K562 (cell line): ENCODE results near the gene ARHGEF3. TPM values are rescaled to one million over a fixed set of nuclear protein-coding genes. Genes with fewer than 3 reads are reported as not detected.

Source experiments
- ATAC-seq: fragments of 200-7000 bp; cut with Tn5 transposase; 3 replicates; pipeline ENCODE4 v1.9.1; 2020; ENCODE audit warnings: moderate library complexity
- BruUV-seq: library from RNA; stranded (reverse); fragments of 400-500 nt; replicated peaks from 2 replicates; lab custom pipeline; 2021; lab: Mats Ljungman, UMichigan
- CTCF ChIA-PET: fragments of 300-600 bp; formaldehyde crosslinking; extraction: SDS; loops from one replicate; lab custom pipeline; 2021; ENCODE audit warnings: low intra/inter-chr PET ratio; lab: Yijun Ruan, JAX
- POLR2A ChIA-PET: fragments of 300-600, 350-650 bp; sonication (Branson Sonifier 250); formaldehyde crosslinking; extraction: SDS; loops from one replicate; lab custom pipeline; 2021; ENCODE audit warnings: antibody characterized with exemption, inconsistent platforms; lab: Yijun Ruan, JAX
- DNase-seq, 4 experiments: peaks; one replicate each; pipeline versions ENCODE4 v3.0.0 to v3.0.0-alpha.2; 2011 to 2018; ENCODE audit warnings: low spot score in 3 of 4, mixed read lengths in 3 of 4; ENCODE audit errors: extremely low read depth in 1 of 4
- FAIRE-seq: peaks from 2 replicates; lab custom pipeline; 2011; peaks lifted over from hg19 to GRCh38; lab: Jason Lieb, UNC
- H2AFZ ChIP-seq: 2 replicates; pipeline ENCODE4 v1.6.0; 2011; ENCODE audit warnings: low read depth, low read length, control low read depth, inconsistent platforms
- H3K27ac ChIP-seq: fragments of 200-600 bp; 3 replicates; pipeline ENCODE4 v1.8.0; 2011; ENCODE audit warnings: low read depth, mild to moderate bottlenecking, control low read depth, inconsistent platforms, low read length, moderate library complexity, mixed read lengths; ENCODE audit errors: extremely low read depth
- H3K27me3 ChIP-seq, 2 experiments: fragments of 300-600 bp in 1 of 2; 2 replicates in 1 of 2; 3 replicates in 1 of 2; pipeline versions ENCODE4 v1.6.0 to v1.8.0; 2011; ENCODE audit warnings: inconsistent platforms in 2 of 2, low read length in 2 of 2, mild to moderate bottlenecking in 1 of 2, mixed read lengths in 1 of 2, moderate library complexity in 1 of 2; ENCODE audit not compliant: control insufficient read depth in 2 of 2, insufficient read depth in 2 of 2
- H3K36me3 ChIP-seq: fragments of 300-600 bp; 3 replicates; pipeline ENCODE4 v1.8.0; 2011; ENCODE audit warnings: mild to moderate bottlenecking, low read length, inconsistent platforms; ENCODE audit not compliant: control insufficient read depth, insufficient read depth
- H3K4me1 ChIP-seq, 2 experiments: fragments of 200-600 bp in 1 of 2; replicated peaks in 1 of 2; 2 replicates in 1 of 2; 3 replicates in 1 of 2; pipeline versions ENCODE4 v1.5.1 to v1.8.0; 2011; ENCODE audit warnings: inconsistent platforms in 2 of 2, low read length in 2 of 2, mild to moderate bottlenecking in 1 of 2, mixed read lengths in 1 of 2, moderate library complexity in 1 of 2; ENCODE audit not compliant: control insufficient read depth in 2 of 2, insufficient read depth in 2 of 2
- H3K4me2 ChIP-seq: 2 replicates; pipeline ENCODE4 v1.6.1; 2011; ENCODE audit warnings: low read length, control low read depth, inconsistent platforms, mixed read lengths; ENCODE audit not compliant: insufficient read depth
- H3K4me3 ChIP-seq: fragments of 200-600 bp; sonication (generic), shearing (Covaris generic); 2 replicates; pipeline ENCODE4 v1.5.1; 2016; ENCODE audit warnings: control low read depth, inconsistent platforms
- H3K79me2 ChIP-seq: fragments of 200-600 bp; 3 replicates; pipeline ENCODE4 v1.8.0; 2011; ENCODE audit warnings: low read length, inconsistent platforms; ENCODE audit not compliant: control insufficient read depth, insufficient read depth
- H3K9ac ChIP-seq, 2 experiments: 2 replicates each; pipeline versions ENCODE4 v1.6.0 to v1.6.1; 2011; ENCODE audit warnings: low read depth in 2 of 2, low read length in 2 of 2, control low read depth in 1 of 2, inconsistent platforms in 1 of 2, mild to moderate bottlenecking in 1 of 2, mixed read lengths in 1 of 2; ENCODE audit not compliant: insufficient read depth in 1 of 2
- H3K9me1 ChIP-seq: one replicate; pipeline ENCODE4 v1.6.0; 2011; ENCODE audit warnings: inconsistent platforms, mild to moderate bottlenecking, low read length, moderate library complexity; ENCODE audit not compliant: control insufficient read depth, insufficient read depth
- H3K9me3 ChIP-seq: replicated peaks from 2 replicates; pipeline ENCODE4 v1.5.1; 2011; ENCODE audit warnings: low read depth, low read length, inconsistent platforms; ENCODE audit not compliant: control insufficient read depth, insufficient read depth
- H4K20me1 ChIP-seq: replicated peaks from 2 replicates; pipeline ENCODE4 v1.6.1; 2011; ENCODE audit warnings: low read length, inconsistent platforms, mixed read lengths; ENCODE audit not compliant: control insufficient read depth, insufficient read depth
- CBX3 ChIP-seq, 2 experiments: IDR thresholded peaks; 1 replicate in 1 of 2; 2 replicates in 1 of 2; pipeline ENCODE4 v1.6.1; 2012; ENCODE audit warnings: inconsistent platforms in 2 of 2, low read length in 2 of 2, borderline replicate concordance in 1 of 2, control low read depth in 1 of 2
- CHD2 ChIP-seq: IDR thresholded peaks from 2 replicates; pipeline ENCODE4 v1.6.1; 2011; ENCODE audit warnings: low read depth, low read length
- EP400 ChIP-seq: fragments of 450-650 bp; IDR thresholded peaks from 2 replicates; pipeline ENCODE4 v1.6.1; 2017; ENCODE audit warnings: antibody characterized with exemption, mild to moderate bottlenecking, moderate library complexity
- ETV6 ChIP-seq, 3 experiments: fragments of 150-350 bp in 1 of 3; sonication (generic) in 1 of 3; formaldehyde crosslinking in 1 of 3; IDR thresholded peaks; 2 replicates each; pipeline versions ENCODE4 v1.6.1 to v1.8.0; 2014 to 2022; ENCODE audit warnings: borderline replicate concordance in 2 of 3, low read depth in 2 of 3, antibody characterized with exemption in 1 of 3, low read length in 1 of 3, mild to moderate bottlenecking in 1 of 3, missing genetic modification reagents in 1 of 3
- HMGN3 ChIP-seq: IDR thresholded peaks from 2 replicates; pipeline ENCODE4 v1.6.1; 2011; ENCODE audit warnings: borderline replicate concordance, low read depth, mild to moderate bottlenecking, mixed read lengths, low read length; ENCODE audit not compliant: insufficient read length; ENCODE audit errors: extremely low read depth
- KLF13 ChIP-seq: fragments of 450-650 bp; IDR thresholded peaks from 2 replicates; pipeline ENCODE4 v1.6.1; 2016; ENCODE audit warnings: missing genetic modification characterization, low read depth, mild to moderate bottlenecking, missing compliant biosample characterization, moderate library complexity, borderline replicate concordance
- MAFF ChIP-seq: IDR thresholded peaks from 2 replicates; pipeline ENCODE4 v1.6.1; 2012; ENCODE audit warnings: low read length, improper control_type of control experiment
- PATZ1 ChIP-seq: fragments of 250-450 bp; sonication (Bioruptor Pico); IDR thresholded peaks from 2 replicates; pipeline ENCODE4 v1.5.0; 2020; ENCODE audit warnings: mild to moderate bottlenecking, borderline replicate concordance
- PHF8 ChIP-seq: fragments of 200-600 bp; sonication (generic); IDR thresholded peaks from 2 replicates; pipeline ENCODE4 v1.6.1; 2012; ENCODE audit warnings: mixed run types, mild to moderate bottlenecking, inconsistent platforms, low read length, moderate library complexity, borderline replicate concordance
- PHTF2 ChIP-seq: fragments of 250-450 bp; sonication (Bioruptor Pico); IDR thresholded peaks from 2 replicates; pipeline ENCODE4 v1.5.0; 2021; ENCODE audit warnings: mild to moderate bottlenecking
- SNIP1 ChIP-seq: fragments of 450-650 bp; IDR thresholded peaks from 2 replicates; pipeline ENCODE4 v1.7.1; 2017; ENCODE audit warnings: low read depth, mild to moderate bottlenecking
- ZEB2 ChIP-seq: fragments of 450-650 bp; IDR thresholded peaks from 2 replicates; pipeline ENCODE4 v1.6.1; 2016
- ZNF589 ChIP-seq: fragments of 200-800 bp; sonication (Bioruptor generic); IDR thresholded peaks from 2 replicates; pipeline ENCODE4 v1.6.1; 2016; ENCODE audit warnings: low read depth, missing genetic modification characterization, missing compliant biosample characterization
- WGBS: fragments of 100-300 bp; shearing (Covaris generic); methylation state at CpG from one replicate; pipeline ENCODE4 v1.1.6; 2016; ENCODE audit warnings: low coverage, mixed read lengths; ENCODE audit not compliant: insufficient coverage; ENCODE audit errors: missing lambda C conversion rate; 5-methylcytosine and 5-hydroxymethylcytosine counted together
- in situ Hi-C: fragments of 300-500 bp; cut with MboI; formaldehyde crosslinking; loops from 4 replicates; pipeline ENCODE4 v1.15.0; 2018; ENCODE audit warnings: inconsistent platforms, mixed read lengths
- intact Hi-C: fragments of 100-400 bp; cut with micrococcal nuclease; formaldehyde crosslinking; loops from 2 replicates; pipeline ENCODE4 v1.14.2; 2022
- polyA plus RNA-seq, 8 experiments: library from polyadenylated mRNA; depleted of rRNA in 4 of 8; stranded (reverse) in 5 of 8; unstranded in 3 of 8; fragments of >200 nt; fragmentation: Nextera tagmentation in 2 of 8; fragmentation: Illumina TruSeq in 1 of 8; extraction: Ambion mirVana in 2 of 8; extraction: Trizol in 1 of 8; gene quantifications; 2 replicates each; pipeline versions ENCODE4 v1.2.1 to v1.2.3, GENCODE V29; 2011 to 2014; ENCODE audit warnings: inconsistent platforms in 1 of 8, missing spikeins in 1 of 8
- total RNA-seq, 7 experiments: library from RNA; depleted of rRNA in 6 of 7; stranded (reverse); fragments of >200 nt in 6 of 7; fragmentation: Illumina TruSeq in 2 of 7; extraction: Trizol in 2 of 7; gene quantifications; 2 replicates each; pipeline versions ENCODE4 v1.2.1 to v1.2.3, GENCODE V29; 2011 to 2021; ENCODE audit warnings: low replicate concordance in 1 of 7
- TF ChIP-seq, protein P1 (sequence below): fragments of 200-800 bp; sonication (Bioruptor generic); IDR thresholded peaks from 2 replicates; pipeline ENCODE4 v1.6.1; 2017; ENCODE audit warnings: missing genetic modification characterization, missing compliant biosample characterization

The ARHGEF3 gene
- total and polyA plus RNA-seq, 9 of the 15 experiments (the other 6 are each of a cell fraction or from before 2014, with no cell fraction given), result 0.77 to 2.7 (median 1.4) TPM

GRCh38 chr3:56833536-56833935 lies 31.8 kb upstream of the ARHGEF3 start:
- H3K27me3 ChIP-seq, result peaks cover 0 to 8% of the 10 kb centered on the region in 2 experiments; a peak in 2 of 5 replicates
- H3K4me3 ChIP-seq, result no peak overlapping the region
- no peaks in the 10 kb centered on the region; a peak in 1 of 5 replicates for H3K4me1 ChIP-seq
- no TSS peak for BruUV-seq
- no peaks in the 10 kb centered on the region for H3K36me3 ChIP-seq
- FAIRE-seq (no peak), DNase-seq (no peak), ATAC-seq (no peak)
- no peak overlapping the region for H3K9ac ChIP-seq
- TF ChIP-seq CHD2 (no peak), PATZ1 (CRISPR knock-in tag) (no peak), CBX3 (IDR thresholded peaks at IDR 0.05; ENCODE audit: borderline replicate concordance in 1 of 2, low read length in 2 of 2) (no peak), PHTF2 (CRISPR knock-in tag) (no peak), ETV6 (IDR thresholded peaks at IDR 0.05; ENCODE audit: borderline replicate concordance in 1 of 2, low read depth in 2 of 2, low read length in 1 of 2) (no peak), ETV6 (CRISPR knock-in tag; IDR thresholded peaks at IDR 0.05; ENCODE audit: borderline replicate concordance) (no peak), SNIP1 (no peak), MAFF (no peak), ZEB2 (no peak), ZNF589 (no peak), KLF13 (tag) (no peak), EP400 (no peak), PHF8 (no peak), HMGN3 (no peak)
- TF ChIP-seq, protein P1, sequence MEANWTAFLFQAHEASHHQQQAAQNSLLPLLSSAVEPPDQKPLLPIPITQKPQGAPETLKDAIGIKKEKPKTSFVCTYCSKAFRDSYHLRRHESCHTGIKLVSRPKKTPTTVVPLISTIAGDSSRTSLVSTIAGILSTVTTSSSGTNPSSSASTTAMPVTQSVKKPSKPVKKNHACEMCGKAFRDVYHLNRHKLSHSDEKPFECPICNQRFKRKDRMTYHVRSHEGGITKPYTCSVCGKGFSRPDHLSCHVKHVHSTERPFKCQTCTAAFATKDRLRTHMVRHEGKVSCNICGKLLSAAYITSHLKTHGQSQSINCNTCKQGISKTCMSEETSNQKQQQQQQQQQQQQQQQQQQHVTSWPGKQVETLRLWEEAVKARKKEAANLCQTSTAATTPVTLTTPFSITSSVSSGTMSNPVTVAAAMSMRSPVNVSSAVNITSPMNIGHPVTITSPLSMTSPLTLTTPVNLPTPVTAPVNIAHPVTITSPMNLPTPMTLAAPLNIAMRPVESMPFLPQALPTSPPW (CRISPR knock-in tag), result no peak
- ChIA-PET CTCF (no interaction called here), POLR2A (no interaction called here)
- no peaks in the 10 kb centered on the region for H3K9me1 ChIP-seq
- H4K20me1 ChIP-seq, result no peaks in the 10 kb centered on the region
- H3K79me2 ChIP-seq, result no peaks in the 10 kb centered on the region
- H3K27ac ChIP-seq, result no peak overlapping the region
- no peak overlapping the region for H2AFZ ChIP-seq
- WGBS, result 6% methylated on average over 2 of the region's 2 CpGs
- no peaks in the 10 kb centered on the region for H3K9me3 ChIP-seq
- no peak overlapping the region for H3K4me2 ChIP-seq
- intact Hi-C loops, result no loop called here
- in situ Hi-C loops, result no loop called here
